RWPE1 (cell line): ENCODE data around the gene CDH16.

ENCODE experiments used
- CTCF ChIA-PET: fragments of 350-600 bp; sonication (Branson Sonifier 250); formaldehyde crosslinking; extraction: SDS; loops from one replicate; lab custom pipeline; 2021; lab: Yijun Ruan, JAX
- POLR2A ChIA-PET: fragments of 400-600 bp; formaldehyde crosslinking; extraction: SDS; loops from one replicate; lab custom pipeline; 2020; ENCODE audit warnings: antibody characterized with exemption; ENCODE audit not compliant: low non-redundant PET; lab: Yijun Ruan, JAX
- DNase-seq: peaks from one replicate; pipeline ENCODE4 v3.0.0; 2012; ENCODE audit warnings: low spot score
- H3K27ac ChIP-seq: fragments of 450-650 bp; 2 replicates; pipeline ENCODE4 v1.5.1; 2017
- CTCF ChIP-seq: fragments of 450-650 bp; conservative IDR thresholded peaks from 2 replicates; pipeline ENCODE4 v1.5.1; 2017; ENCODE audit warnings: low read depth, mild to moderate bottlenecking

The CDH16 gene

GRCh38 chr16:66869424-66869823 lies 49.3 kb downstream of the CDH16 start:
- no peak for TF ChIP-seq CTCF
- no peak overlapping the region for H3K27ac ChIP-seq
- CTCF ChIA-PET = interaction anchor here (0.6 kb wide), 2 partner anchors 208 to 252 kb away, joined by 3 read pairs; no protein-coding TSS in a partner anchor
- POLR2A ChIA-PET = no interaction called here
- no peak for DNase-seq

GRCh38 chr16:66863707-66864106 lies 55.0 kb downstream of the CDH16 start:
- TF ChIP-seq CTCF = no peak
- no peak for DNase-seq
- ChIA-PET CTCF (no interaction called here), POLR2A (no interaction called here)
- H3K27ac ChIP-seq = no peak overlapping the region

- ChIA-PET POLR2A (no interaction called here), CTCF (no interaction called here)
- TF ChIP-seq CTCF = no peak
- no peak overlapping the region for H3K27ac ChIP-seq
- no peak for DNase-seq
Observed at GRCh38 chr16:66862023-66862520, 56.6 kb downstream of the CDH16 start.

GRCh38 chr16:66859397-66860068 lies 59.2 kb downstream of the CDH16 start:
- DNase-seq = no peak
- CTCF ChIA-PET = interaction anchor here (0.6 to 1.0 kb wide), 3 partner anchors 8 to 309 kb away, joined by 3 to 5 read pairs (median 3); partner anchors contain the start of gene TK2
- H3K27ac ChIP-seq = peak overlapping the region; percentile 19
- no peak for TF ChIP-seq CTCF
- POLR2A ChIA-PET = no interaction called here

- H3K27ac ChIP-seq = peak overlapping the region; percentile 19
- POLR2A ChIA-PET = no interaction called here
- no peak for TF ChIP-seq CTCF
- DNase-seq = no peak
- CTCF ChIA-PET = interaction anchor here (0.7 to 1.0 kb wide), 2 partner anchors 14 to 586 kb away, joined by 3 read pairs; no protein-coding TSS in a partner anchor
Observed at GRCh38 chr16:66858740-66859396, 59.8 kb downstream of the CDH16 start.
